HEK293 (cell line): Measurements from ENCODE around the gene HDHD5.

Experiments
- PRDM1 ChIP-seq: fragments of 450-650 bp; formaldehyde crosslinking; IDR thresholded peaks from 2 replicates; pipeline ENCODE4; 2016; ENCODE audit warnings: missing biosample characterization, missing genetic modification characterization
- SETDB1 ChIP-seq: IDR thresholded peaks from one replicate; pipeline ENCODE4 v1.6.1; 2017; ENCODE audit warnings: mild to moderate bottlenecking, low read length, moderate library complexity, mixed read lengths; ENCODE audit not compliant: insufficient read length
- SP2 ChIP-seq: fragments of 450-650 bp; formaldehyde crosslinking; IDR thresholded peaks from 2 replicates; pipeline ENCODE4 v1.5.1; 2016; ENCODE audit warnings: missing biosample characterization, missing genetic modification characterization
- TRIM28 ChIP-seq: IDR thresholded peaks from 2 replicates; pipeline ENCODE4 v1.6.1; 2011; ENCODE audit warnings: low read length, control low read depth, borderline replicate concordance
- ZBTB20 ChIP-seq: fragments of 450-650 bp; formaldehyde crosslinking; IDR thresholded peaks from 2 replicates; pipeline ENCODE4 v1.5.1; 2016; ENCODE audit warnings: missing biosample characterization, missing genetic modification characterization
- ZNF24 ChIP-seq: fragments of 450-650 bp; formaldehyde crosslinking; IDR thresholded peaks from 2 replicates; pipeline ENCODE4 v1.5.1; 2016; ENCODE audit warnings: missing biosample characterization, missing genetic modification characterization
- ZNF274 ChIP-seq, 2 experiments: fragments of 200-500 bp in 1 of 2; fragments of 450-650 bp in 1 of 2; sonication (Bioruptor generic) in 1 of 2; formaldehyde crosslinking in 1 of 2; IDR thresholded peaks; 2 replicates each; pipeline versions ENCODE4 v1.5.1 to v1.6.1; 2014 to 2016; ENCODE audit warnings: borderline replicate concordance in 1 of 2, inconsistent platforms in 1 of 2, low read length in 1 of 2, missing biosample characterization in 1 of 2, missing genetic modification characterization in 1 of 2
- ZNF335 ChIP-seq: fragments of 450-650 bp; formaldehyde crosslinking; conservative IDR thresholded peaks from 2 replicates; pipeline ENCODE4 v1.5.1; 2016; ENCODE audit warnings: missing biosample characterization, missing genetic modification characterization
- ZNF398 ChIP-seq: fragments of 450-650 bp; formaldehyde crosslinking; IDR thresholded peaks from 2 replicates; pipeline ENCODE4 v1.5.1; 2017; ENCODE audit warnings: missing biosample characterization, missing genetic modification characterization
- ZNF416 ChIP-seq: fragments of 450-650 bp; formaldehyde crosslinking; IDR thresholded peaks from 2 replicates; pipeline ENCODE4 v1.5.1; 2016; ENCODE audit warnings: missing biosample characterization, missing genetic modification characterization
- ZNF654 ChIP-seq: fragments of 450-650 bp; formaldehyde crosslinking; IDR thresholded peaks from 2 replicates; pipeline ENCODE4 v1.5.1; 2016; ENCODE audit warnings: low read depth, missing biosample characterization, missing genetic modification characterization
- TF ChIP-seq, protein P1 (sequence below): fragments of 450-650 bp; formaldehyde crosslinking; conservative IDR thresholded peaks from 2 replicates; pipeline ENCODE4 v1.5.1; 2016; ENCODE audit warnings: low read depth, missing biosample characterization, missing genetic modification characterization
- TF ChIP-seq, protein P2 (sequence below): fragments of 450-650 bp; formaldehyde crosslinking; IDR thresholded peaks from 2 replicates; pipeline ENCODE4 v1.5.1; 2016; ENCODE audit warnings: missing biosample characterization, missing genetic modification characterization

DNA sequence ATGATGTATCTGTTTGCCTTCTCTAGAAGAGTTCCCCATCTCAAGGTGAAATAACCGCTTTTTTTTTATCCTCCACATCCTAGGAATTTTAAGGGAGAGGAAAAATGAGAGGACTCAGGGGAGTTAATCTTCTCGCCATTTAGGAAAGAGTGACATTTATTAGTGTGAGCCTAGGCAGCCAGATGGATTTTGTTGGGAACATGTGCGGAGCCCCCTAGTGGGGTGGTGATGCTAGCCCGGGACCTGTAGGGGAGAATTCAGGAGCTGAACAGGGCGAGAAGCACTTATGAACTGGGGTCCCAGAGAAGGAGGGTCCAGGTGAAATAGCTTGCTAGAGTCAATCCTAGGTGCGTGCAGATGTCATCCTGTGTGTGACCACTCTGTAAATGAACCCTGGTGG is 63.5 kb downstream of the HDHD5 start:
- TF ChIP-seq, protein P1, sequence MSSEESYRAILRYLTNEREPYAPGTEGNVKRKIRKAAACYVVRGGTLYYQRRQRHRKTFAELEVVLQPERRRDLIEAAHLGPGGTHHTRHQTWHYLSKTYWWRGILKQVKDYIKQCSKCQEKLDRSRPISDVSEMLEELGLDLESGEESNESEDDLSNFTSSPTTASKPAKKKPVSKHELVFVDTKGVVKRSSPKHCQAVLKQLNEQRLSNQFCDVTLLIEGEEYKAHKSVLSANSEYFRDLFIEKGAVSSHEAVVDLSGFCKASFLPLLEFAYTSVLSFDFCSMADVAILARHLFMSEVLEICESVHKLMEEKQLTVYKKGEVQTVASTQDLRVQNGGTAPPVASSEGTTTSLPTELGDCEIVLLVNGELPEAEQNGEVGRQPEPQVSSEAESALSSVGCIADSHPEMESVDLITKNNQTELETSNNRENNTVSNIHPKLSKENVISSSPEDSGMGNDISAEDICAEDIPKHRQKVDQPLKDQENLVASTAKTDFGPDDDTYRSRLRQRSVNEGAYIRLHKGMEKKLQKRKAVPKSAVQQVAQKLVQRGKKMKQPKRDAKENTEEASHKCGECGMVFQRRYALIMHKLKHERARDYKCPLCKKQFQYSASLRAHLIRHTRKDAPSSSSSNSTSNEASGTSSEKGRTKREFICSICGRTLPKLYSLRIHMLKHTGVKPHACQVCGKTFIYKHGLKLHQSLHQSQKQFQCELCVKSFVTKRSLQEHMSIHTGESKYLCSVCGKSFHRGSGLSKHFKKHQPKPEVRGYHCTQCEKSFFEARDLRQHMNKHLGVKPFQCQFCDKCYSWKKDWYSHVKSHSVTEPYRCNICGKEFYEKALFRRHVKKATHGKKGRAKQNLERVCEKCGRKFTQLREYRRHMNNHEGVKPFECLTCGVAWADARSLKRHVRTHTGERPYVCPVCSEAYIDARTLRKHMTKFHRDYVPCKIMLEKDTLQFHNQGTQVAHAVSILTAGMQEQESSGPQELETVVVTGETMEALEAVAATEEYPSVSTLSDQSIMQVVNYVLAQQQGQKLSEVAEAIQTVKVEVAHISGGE (tag by site-specific recombination), result no peak
- TF ChIP-seq SP2, result no peak
- TF ChIP-seq ZNF24 (tag by site-specific recombination), result no peak
- no peak for TF ChIP-seq TRIM28
- TF ChIP-seq ZNF335 (tag by site-specific recombination), result no peak
- no peak for TF ChIP-seq ZNF654 (tag by site-specific recombination)
- TF ChIP-seq, protein P2, sequence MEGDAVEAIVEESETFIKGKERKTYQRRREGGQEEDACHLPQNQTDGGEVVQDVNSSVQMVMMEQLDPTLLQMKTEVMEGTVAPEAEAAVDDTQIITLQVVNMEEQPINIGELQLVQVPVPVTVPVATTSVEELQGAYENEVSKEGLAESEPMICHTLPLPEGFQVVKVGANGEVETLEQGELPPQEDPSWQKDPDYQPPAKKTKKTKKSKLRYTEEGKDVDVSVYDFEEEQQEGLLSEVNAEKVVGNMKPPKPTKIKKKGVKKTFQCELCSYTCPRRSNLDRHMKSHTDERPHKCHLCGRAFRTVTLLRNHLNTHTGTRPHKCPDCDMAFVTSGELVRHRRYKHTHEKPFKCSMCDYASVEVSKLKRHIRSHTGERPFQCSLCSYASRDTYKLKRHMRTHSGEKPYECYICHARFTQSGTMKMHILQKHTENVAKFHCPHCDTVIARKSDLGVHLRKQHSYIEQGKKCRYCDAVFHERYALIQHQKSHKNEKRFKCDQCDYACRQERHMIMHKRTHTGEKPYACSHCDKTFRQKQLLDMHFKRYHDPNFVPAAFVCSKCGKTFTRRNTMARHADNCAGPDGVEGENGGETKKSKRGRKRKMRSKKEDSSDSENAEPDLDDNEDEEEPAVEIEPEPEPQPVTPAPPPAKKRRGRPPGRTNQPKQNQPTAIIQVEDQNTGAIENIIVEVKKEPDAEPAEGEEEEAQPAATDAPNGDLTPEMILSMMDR (tag by site-specific recombination), result no peak
- TF ChIP-seq ZNF398, result no peak
- no peak for TF ChIP-seq ZNF274 (IDR thresholded peaks at IDR 0.05; ENCODE audit: low read length)
- TF ChIP-seq ZNF274 (tag by site-specific recombination; IDR thresholded peaks at IDR 0.05; ENCODE audit: borderline replicate concordance), result no peak
- no peak for TF ChIP-seq ZBTB20 (tag by site-specific recombination)
- TF ChIP-seq ZNF416 (tag by site-specific recombination), result no peak
- no peak for TF ChIP-seq PRDM1
- no peak for TF ChIP-seq SETDB1
